ENCODE measurements around the gene PTPRF. TPM values are rescaled to one million over a fixed set of nuclear protein-coding genes. Genes with fewer than 3 reads are reported as not detected.

Gene PTPRF
- total RNA-seq, 1 experiment from 2014 or later, result not detected

DNA sequence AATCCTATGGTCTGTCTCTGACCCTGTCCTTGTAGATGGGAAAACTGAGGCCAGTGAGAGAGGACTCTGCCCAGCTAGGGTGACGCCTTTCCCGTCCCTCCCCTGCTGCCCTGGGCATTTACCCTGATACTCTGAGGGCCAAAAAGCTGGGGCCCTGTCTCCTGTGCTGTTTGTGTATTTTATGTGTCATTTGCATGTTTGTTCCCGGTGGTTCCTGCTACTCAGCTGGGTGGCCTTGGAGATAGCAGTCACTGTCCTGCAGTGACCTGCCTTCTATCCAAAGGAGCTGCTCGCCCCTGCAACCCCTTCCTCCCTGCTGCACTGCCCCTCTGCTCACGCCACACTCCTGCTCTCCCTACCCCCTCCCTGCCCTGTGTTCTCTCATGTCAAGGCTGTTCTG lies 78.1 kb downstream of the PTPRF start:
- H4K20me1 ChIP-seq (ENCODE audit: insufficient read depth, low read depth, low read length), result no peaks in the 10 kb centered on the region
- DNase-seq, result no peak

DNA sequence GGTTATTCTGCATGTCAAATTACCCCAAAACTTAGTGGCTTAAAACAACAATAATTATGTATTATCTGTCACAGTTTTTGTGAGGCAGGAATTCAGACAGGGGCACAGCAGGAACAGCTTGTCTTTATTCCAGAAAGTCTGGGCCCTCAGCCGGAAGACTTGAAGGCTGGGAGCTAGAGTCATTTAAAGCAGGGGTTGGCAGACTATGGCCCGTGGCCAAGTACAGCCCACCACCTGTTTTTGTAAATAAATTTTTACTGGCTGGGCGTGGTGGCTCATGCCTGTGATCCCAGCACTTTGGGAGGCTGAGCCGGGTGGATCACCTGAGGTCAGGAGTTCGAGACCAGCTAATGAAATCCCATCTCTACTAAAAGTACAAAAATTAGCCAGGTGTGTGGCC lies 79.7 kb downstream of the PTPRF start:
- Histone ChIP-seq H3K9me2 (replicated peaks; ENCODE audit: insufficient read depth, low read length) (no peaks in the 10 kb centered on the region), H3K9me3 (ENCODE audit: low read length) (no peaks in the 10 kb centered on the region), H2AFZ (ENCODE audit: low read length) (no peak overlapping the region), H3K4me3 (ENCODE audit: low read length) (no peak overlapping the region), H3K4me1 (ENCODE audit: low read length) (no peaks in the 10 kb centered on the region), H3K27ac (ENCODE audit: low read length) (no peak overlapping the region), H3K27me3 (ENCODE audit: low read length) (no peaks in the 10 kb centered on the region), H3K79me2 (ENCODE audit: low read length) (no peaks in the 10 kb centered on the region), H4K20me1 (ENCODE audit: insufficient read depth, low read depth, low read length) (no peaks in the 10 kb centered on the region), H3K36me3 (ENCODE audit: insufficient read depth, low read length) (no peaks in the 10 kb centered on the region), H3K4me2 (ENCODE audit: low read depth, low read length, poor library complexity, severe bottlenecking) (no peak overlapping the region), H3K9ac (ENCODE audit: low read length) (no peak overlapping the region)
- no peak for DNase-seq

More for the DNA sequence above, 78.1 kb downstream of the PTPRF start:
- no peaks in the 10 kb centered on the region for H3K79me2 ChIP-seq (ENCODE audit: low read length)
- H3K9ac ChIP-seq (ENCODE audit: low read length), result no peak overlapping the region
- H3K4me2 ChIP-seq (ENCODE audit: low read depth, low read length, poor library complexity, severe bottlenecking), result no peak overlapping the region
- no peak overlapping the region for H3K4me3 ChIP-seq (ENCODE audit: low read length)
- no peak overlapping the region for H2AFZ ChIP-seq (ENCODE audit: low read length)
- no peaks in the 10 kb centered on the region for H3K27me3 ChIP-seq (ENCODE audit: low read length)
- no peaks in the 10 kb centered on the region for H3K9me2 ChIP-seq (replicated peaks; ENCODE audit: insufficient read depth, low read length)
- no peaks in the 10 kb centered on the region for H3K36me3 ChIP-seq (ENCODE audit: insufficient read depth, low read length)
- no peaks in the 10 kb centered on the region for H3K4me1 ChIP-seq (ENCODE audit: low read length)
- H3K9me3 ChIP-seq (ENCODE audit: low read length), result no peaks in the 10 kb centered on the region
- no peak overlapping the region for H3K27ac ChIP-seq (ENCODE audit: low read length)

DNA sequence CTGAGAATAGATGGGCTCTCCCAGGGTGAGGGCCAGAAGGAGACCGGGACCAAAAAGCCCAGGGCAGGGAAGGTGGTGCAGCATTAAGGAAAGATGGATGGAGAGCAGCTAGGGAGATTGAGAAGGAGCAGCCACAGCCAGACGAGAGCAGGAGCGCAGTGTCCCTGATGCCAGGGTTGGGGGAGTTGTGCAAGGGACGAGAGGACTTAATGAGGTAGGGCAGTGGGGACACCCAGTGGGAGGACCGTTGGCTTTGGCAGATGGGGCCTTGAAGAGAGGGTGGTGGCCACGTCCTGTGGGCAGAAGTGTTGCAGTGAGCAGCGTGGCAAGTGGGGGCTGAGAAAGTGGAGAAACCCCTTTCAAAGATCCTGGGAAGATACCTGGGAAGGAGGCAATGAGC lies 81.3 kb downstream of the PTPRF start:
- Histone ChIP-seq H3K4me1 (ENCODE audit: low read length) (no peaks in the 10 kb centered on the region), H3K9ac (ENCODE audit: low read length) (no peak overlapping the region)

DNA sequence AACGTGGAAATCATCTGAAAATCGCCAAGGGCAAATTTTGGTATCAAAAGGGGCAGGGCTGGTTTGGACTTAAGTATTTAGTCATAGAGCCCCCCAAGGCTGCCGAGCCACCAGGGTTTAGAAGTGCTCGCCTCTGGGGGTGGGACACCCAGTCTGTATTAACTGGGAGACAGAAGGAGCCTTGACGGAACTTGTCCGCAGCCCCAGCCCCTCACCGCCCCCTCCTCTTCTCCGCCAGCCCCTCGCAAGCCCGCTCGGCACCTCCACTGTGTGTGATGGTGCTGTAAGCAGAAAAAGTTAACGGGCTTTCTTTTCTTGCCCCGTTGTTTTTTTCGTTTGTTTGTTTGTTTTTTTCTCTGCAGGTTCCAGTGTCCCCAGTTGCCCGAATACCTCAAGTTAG lies 81.7 kb downstream of the PTPRF start:
- Histone ChIP-seq H3K36me3 (ENCODE audit: insufficient read depth, low read length) (no peaks in the 10 kb centered on the region), H3K79me2 (ENCODE audit: low read length) (no peaks in the 10 kb centered on the region), H2AFZ (ENCODE audit: low read length) (no peak overlapping the region)

More for the DNA sequence above, 81.3 kb downstream of the PTPRF start:
- H3K27me3 ChIP-seq (ENCODE audit: low read length), result no peaks in the 10 kb centered on the region
- no peak overlapping the region for H3K27ac ChIP-seq (ENCODE audit: low read length)
- H3K4me3 ChIP-seq (ENCODE audit: low read length), result no peak overlapping the region
- no peaks in the 10 kb centered on the region for H3K79me2 ChIP-seq (ENCODE audit: low read length)
- no peak overlapping the region for H2AFZ ChIP-seq (ENCODE audit: low read length)
- no peaks in the 10 kb centered on the region for H3K9me3 ChIP-seq (ENCODE audit: low read length)
- no peak overlapping the region for H3K4me2 ChIP-seq (ENCODE audit: low read depth, low read length, poor library complexity, severe bottlenecking)
- H3K36me3 ChIP-seq (ENCODE audit: insufficient read depth, low read length), result no peaks in the 10 kb centered on the region
- no peaks in the 10 kb centered on the region for H4K20me1 ChIP-seq (ENCODE audit: insufficient read depth, low read depth, low read length)
- no peak for DNase-seq
- no peaks in the 10 kb centered on the region for H3K9me2 ChIP-seq (replicated peaks; ENCODE audit: insufficient read depth, low read length)

DNA sequence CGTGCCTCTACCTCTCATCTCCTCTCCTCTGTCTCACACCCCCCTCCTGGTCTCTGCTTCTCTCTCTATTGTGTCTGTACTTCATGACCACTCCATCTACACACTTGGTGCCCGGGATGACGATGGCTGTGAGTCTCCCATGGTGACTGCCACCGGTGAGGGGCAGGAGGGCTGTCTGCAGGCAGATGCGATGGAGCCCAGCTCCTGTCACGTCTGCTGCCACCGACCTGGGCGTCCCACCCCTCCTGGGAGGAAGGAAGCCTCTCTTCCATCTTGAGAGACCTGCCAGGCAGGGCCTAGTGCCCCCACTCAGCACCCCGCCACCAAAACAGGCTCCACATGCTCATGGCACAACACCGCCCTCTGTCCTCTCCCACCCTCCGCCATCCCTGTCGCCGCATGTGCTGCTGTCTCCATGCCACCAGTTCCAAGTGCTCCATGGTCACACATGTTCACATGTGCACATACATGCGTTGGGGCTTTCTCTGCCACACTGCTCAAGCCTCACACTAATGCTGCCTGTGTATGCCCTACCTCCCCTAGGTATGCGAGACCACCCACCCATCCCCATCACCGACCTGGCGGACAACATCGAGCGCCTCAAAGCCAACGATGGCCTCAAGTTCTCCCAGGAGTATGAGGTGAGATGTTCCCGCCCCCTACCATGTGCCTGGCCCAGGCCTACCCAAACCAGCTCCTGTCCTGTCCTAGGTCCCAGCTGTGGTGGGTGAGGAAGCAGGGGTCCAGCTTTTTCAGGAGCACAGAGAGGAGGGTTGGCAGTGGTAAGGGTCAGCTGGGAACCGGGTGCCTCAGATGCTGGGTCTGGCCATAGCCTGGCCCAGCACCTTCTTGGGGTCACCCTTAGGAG lies 82.6 kb downstream of the PTPRF start:
- no peak overlapping the region for H3K4me2 ChIP-seq (ENCODE audit: low read depth, low read length, poor library complexity, severe bottlenecking)
- no peaks in the 10 kb centered on the region for H4K20me1 ChIP-seq (ENCODE audit: insufficient read depth, low read depth, low read length)
- H3K9ac ChIP-seq (ENCODE audit: low read length), result no peak overlapping the region
- no peaks in the 10 kb centered on the region for H3K79me2 ChIP-seq (ENCODE audit: low read length)
- no peak for DNase-seq
- H3K4me1 ChIP-seq (ENCODE audit: low read length), result no peaks in the 10 kb centered on the region
- H2AFZ ChIP-seq (ENCODE audit: low read length), result no peak overlapping the region
- no peaks in the 10 kb centered on the region for H3K9me3 ChIP-seq (ENCODE audit: low read length)
- no peak overlapping the region for H3K27ac ChIP-seq (ENCODE audit: low read length)
- H3K4me3 ChIP-seq (ENCODE audit: low read length), result no peak overlapping the region
- no peaks in the 10 kb centered on the region for H3K27me3 ChIP-seq (ENCODE audit: low read length)
- no peaks in the 10 kb centered on the region for H3K36me3 ChIP-seq (ENCODE audit: insufficient read depth, low read length)
- no peaks in the 10 kb centered on the region for H3K9me2 ChIP-seq (replicated peaks; ENCODE audit: insufficient read depth, low read length)

More for the DNA sequence above, 81.7 kb downstream of the PTPRF start:
- Histone ChIP-seq H3K4me2 (ENCODE audit: low read depth, low read length, poor library complexity, severe bottlenecking) (no peak overlapping the region), H3K27me3 (ENCODE audit: low read length) (no peaks in the 10 kb centered on the region), H3K4me1 (ENCODE audit: low read length) (no peaks in the 10 kb centered on the region), H3K4me3 (ENCODE audit: low read length) (no peak overlapping the region), H3K9me2 (replicated peaks; ENCODE audit: insufficient read depth, low read length) (no peaks in the 10 kb centered on the region), H3K9me3 (ENCODE audit: low read length) (no peaks in the 10 kb centered on the region), H3K9ac (ENCODE audit: low read length) (no peak overlapping the region), H4K20me1 (ENCODE audit: insufficient read depth, low read depth, low read length) (no peaks in the 10 kb centered on the region), H3K27ac (ENCODE audit: low read length) (no peak overlapping the region)
- DNase-seq, result no peak

DNA sequence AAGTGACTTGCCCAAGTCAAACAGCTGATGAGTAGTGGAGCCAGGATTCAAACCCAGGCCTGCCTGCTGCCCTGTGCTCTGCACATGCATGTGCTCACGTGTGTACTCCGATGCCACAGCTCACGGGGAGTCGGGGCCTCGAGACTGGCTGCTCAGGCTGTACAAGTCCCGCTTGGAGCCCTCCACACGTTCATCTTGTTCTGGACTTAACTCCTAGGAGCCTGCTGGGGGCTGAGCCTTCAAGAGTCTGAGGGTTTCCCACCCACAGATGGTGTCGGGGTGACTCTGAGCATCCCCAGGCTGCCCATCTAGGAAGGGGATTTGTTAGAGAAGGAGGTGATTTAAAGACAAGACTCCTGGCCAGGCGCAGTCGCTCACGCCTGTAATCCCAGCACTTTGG lies 83.5 kb downstream of the PTPRF start:
- H3K79me2 ChIP-seq (ENCODE audit: low read length), result no peaks in the 10 kb centered on the region
- H3K9me2 ChIP-seq (replicated peaks; ENCODE audit: insufficient read depth, low read length), result no peaks in the 10 kb centered on the region
- H2AFZ ChIP-seq (ENCODE audit: low read length), result no peak overlapping the region
- no peaks in the 10 kb centered on the region for H4K20me1 ChIP-seq (ENCODE audit: insufficient read depth, low read depth, low read length)
- no peaks in the 10 kb centered on the region for H3K27me3 ChIP-seq (ENCODE audit: low read length)
- H3K4me2 ChIP-seq (ENCODE audit: low read depth, low read length, poor library complexity, severe bottlenecking), result no peak overlapping the region
- no peak for DNase-seq
- H3K4me1 ChIP-seq (ENCODE audit: low read length), result no peaks in the 10 kb centered on the region
- H3K9me3 ChIP-seq (ENCODE audit: low read length), result no peaks in the 10 kb centered on the region
- H3K27ac ChIP-seq (ENCODE audit: low read length), result no peak overlapping the region
- no peaks in the 10 kb centered on the region for H3K36me3 ChIP-seq (ENCODE audit: insufficient read depth, low read length)
- no peak overlapping the region for H3K9ac ChIP-seq (ENCODE audit: low read length)
- no peak overlapping the region for H3K4me3 ChIP-seq (ENCODE audit: low read length)

DNA sequence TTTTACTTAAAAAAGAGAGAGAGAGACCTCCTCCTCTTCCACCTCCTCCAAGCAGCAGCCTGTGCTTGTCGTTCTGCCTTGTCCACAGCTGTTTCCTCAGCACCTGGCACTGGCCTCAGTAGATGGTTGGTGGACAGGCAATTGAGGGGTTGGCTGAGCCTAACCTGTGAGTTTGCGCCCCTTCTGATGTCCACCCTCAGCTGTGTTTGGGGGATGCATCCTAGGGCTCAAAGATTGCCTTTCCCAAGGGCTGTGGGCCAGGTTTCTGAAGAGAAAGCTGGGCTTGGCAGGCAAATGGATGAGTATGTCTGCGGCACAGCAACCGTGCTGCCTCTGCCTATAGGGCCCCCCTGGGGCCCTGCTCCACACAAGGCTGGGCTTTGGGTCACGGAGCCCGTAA lies 84.2 kb downstream of the PTPRF start:
- H3K79me2 ChIP-seq (ENCODE audit: low read length), result no peaks in the 10 kb centered on the region
- no peak overlapping the region for H2AFZ ChIP-seq (ENCODE audit: low read length)
- H3K9me2 ChIP-seq (replicated peaks; ENCODE audit: insufficient read depth, low read length), result no peaks in the 10 kb centered on the region

DNA sequence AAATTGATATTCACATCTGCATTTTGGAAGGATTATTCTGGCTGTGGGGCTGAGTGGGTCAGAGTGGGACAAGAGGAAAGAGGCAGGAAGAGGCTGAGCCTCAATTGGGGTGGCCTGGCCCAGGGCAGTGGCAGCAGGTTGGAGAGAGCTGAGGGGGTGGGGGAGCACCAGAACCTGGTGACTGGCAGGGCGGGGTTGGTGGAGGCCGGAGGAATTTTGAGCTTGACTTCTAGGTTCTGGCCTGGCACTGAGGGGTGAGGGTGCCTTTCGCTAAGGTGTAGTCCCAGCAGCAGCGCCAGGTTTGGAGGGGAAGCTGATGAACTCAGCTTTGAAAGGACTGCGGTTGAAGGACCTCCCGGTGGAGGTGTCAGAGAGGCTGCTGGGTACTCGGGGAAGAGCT lies 85.7 kb downstream of the PTPRF start:
- Histone ChIP-seq H3K9ac (ENCODE audit: low read length) (no peak overlapping the region), H3K27ac (ENCODE audit: low read length) (no peak overlapping the region), H3K27me3 (ENCODE audit: low read length) (no peaks in the 10 kb centered on the region), H4K20me1 (ENCODE audit: insufficient read depth, low read depth, low read length) (no peaks in the 10 kb centered on the region), H3K9me2 (replicated peaks; ENCODE audit: insufficient read depth, low read length) (no peaks in the 10 kb centered on the region), H3K36me3 (ENCODE audit: insufficient read depth, low read length) (no peaks in the 10 kb centered on the region), H3K9me3 (ENCODE audit: low read length) (no peaks in the 10 kb centered on the region), H2AFZ (ENCODE audit: low read length) (no peak overlapping the region), H3K79me2 (ENCODE audit: low read length) (no peaks in the 10 kb centered on the region), H3K4me2 (ENCODE audit: low read depth, low read length, poor library complexity, severe bottlenecking) (no peak overlapping the region), H3K4me1 (ENCODE audit: low read length) (no peaks in the 10 kb centered on the region), H3K4me3 (ENCODE audit: low read length) (no peak overlapping the region)
- DNase-seq, result no peak

More for the DNA sequence above, 84.2 kb downstream of the PTPRF start:
- no peaks in the 10 kb centered on the region for H3K36me3 ChIP-seq (ENCODE audit: insufficient read depth, low read length)
- H3K4me3 ChIP-seq (ENCODE audit: low read length), result no peak overlapping the region
- no peak overlapping the region for H3K27ac ChIP-seq (ENCODE audit: low read length)
- H3K9me3 ChIP-seq (ENCODE audit: low read length), result no peaks in the 10 kb centered on the region
- H3K4me2 ChIP-seq (ENCODE audit: low read depth, low read length, poor library complexity, severe bottlenecking), result no peak overlapping the region
- no peak for DNase-seq
- no peaks in the 10 kb centered on the region for H4K20me1 ChIP-seq (ENCODE audit: insufficient read depth, low read depth, low read length)
- no peaks in the 10 kb centered on the region for H3K27me3 ChIP-seq (ENCODE audit: low read length)
- H3K4me1 ChIP-seq (ENCODE audit: low read length), result no peaks in the 10 kb centered on the region
- no peak overlapping the region for H3K9ac ChIP-seq (ENCODE audit: low read length)

Measured in Karpas-422 (cell line).